Activated CD4-positive, alpha-beta T cell treated with anti-CD3 and anti-CD28 coated beads, Interleukin-2, amount 50 U/mL, for 48 hours (primary cell): ENCODE results near the gene FNDC8.
"Not testable (repeated sequence)": the region's sequence is repeated elsewhere in the genome, so short reads cannot be mapped to it uniquely, and the experiment has no call there.

ENCODE experiments used
- DNase-seq, 2 experiments: peaks; one replicate each; pipeline ENCODE4 v3.0.0-alpha.2; 2020

The FNDC8 gene

DNA sequence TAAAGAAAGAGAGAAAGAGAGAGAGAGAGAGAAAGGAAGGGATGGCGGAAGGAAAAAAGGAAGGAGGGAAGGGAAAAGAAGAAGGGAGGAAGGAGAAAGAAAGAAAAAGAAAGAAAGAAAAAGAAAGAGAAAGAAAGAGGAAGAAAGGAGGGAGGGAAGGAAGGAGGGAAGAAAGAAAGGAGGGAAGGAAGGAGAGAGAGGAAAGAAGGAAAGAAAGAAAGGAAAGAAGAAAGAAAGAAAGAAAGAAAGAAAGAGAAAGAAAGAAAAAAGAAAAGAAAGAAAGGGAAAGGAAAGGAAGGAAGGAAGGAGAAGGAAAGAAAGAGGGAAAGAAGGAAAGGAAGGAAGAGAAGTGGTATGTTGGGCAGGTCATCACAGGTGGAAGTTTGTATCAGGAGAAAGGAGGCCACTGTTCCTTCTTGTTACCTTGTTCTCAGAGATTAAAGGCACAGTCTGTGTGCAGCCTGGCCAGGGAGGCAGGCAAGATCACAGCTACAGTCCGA lies 53.5 kb downstream of the FNDC8 start:
- DNase-seq, result no peak

DNA sequence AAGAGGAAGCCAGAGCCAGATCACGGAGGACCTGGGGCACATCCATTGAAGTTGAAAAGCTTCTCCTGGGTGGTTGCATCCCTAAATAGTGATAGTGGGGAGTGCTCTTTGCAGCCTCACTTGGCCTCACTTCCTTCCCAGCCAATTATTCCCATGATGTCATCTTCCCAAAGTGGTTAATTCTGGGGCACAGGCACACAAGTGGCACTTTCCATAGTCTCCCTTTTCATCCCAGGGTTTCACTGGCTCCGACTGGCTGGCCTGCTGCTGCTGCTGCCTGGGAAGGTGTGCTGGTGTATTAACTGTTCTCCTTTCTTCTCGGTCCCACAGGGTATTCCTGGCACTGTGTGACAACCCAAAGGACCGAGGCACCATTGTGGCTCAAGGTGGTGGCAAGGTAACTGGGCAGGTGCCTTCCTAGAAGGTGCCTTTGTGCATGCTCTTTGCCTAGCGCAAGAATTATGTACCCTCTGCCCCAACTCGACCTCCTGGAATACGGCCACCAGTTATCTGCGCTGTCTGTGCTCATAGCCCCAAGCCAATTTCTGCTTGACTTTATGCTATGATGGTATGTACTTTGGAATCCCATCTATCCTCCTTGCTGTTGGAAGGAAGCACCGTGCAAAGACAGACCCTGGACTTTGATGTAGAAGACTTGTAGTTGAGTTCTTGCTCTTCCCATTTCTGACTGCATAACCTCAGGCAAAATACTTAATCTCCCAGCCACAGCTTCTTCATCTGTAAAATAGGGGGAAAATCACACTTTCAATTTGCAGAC lies 54.4 kb downstream of the FNDC8 start:
- no peak for DNase-seq

DNA sequence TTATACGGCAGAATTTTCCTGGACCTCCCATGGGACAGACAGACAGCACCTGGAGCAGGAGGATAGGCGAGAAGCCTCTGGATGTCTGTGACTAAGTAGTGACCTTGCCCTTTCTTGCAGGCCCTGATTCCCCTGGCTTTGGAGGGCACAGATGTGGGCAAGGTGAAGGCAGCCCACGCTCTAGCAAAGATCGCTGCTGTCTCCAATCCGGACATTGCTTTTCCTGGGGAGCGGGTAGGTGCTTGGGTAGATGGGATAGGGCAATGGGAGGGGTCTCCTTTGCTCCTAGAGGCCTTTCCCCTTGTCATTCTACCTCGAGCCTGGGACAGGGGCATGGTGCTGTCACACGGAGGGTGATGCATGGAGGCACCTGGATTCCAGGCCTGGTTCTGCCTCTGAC lies 55.5 kb downstream of the FNDC8 start:
- DNase-seq, result no peak

DNA sequence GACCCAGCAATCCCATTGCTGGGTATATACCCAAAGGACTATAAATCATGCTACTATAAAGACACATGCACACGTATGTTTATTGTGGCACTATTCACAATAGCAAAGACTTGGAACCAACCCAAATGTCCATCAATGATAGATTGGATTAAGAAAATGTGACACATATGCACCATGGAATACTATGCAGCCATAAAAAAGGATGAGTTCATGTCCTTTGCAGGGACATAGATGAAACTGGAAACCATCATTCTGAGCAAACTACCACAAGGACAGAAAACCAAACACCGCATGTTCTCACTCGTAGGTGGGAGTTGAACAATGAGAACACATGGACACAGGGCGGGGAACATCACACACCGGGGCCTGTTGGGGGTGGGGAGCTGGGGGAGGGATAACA lies 58.0 kb downstream of the FNDC8 start:
- not testable (repeated sequence) for DNase-seq
